Fibroblast of lung (primary cell): ENCODE data around the gene CIB4. TPM values are rescaled to one million over a fixed set of nuclear protein-coding genes. Genes with fewer than 3 reads are reported as not detected.

Source experiments
- DNase-seq, 2 donors: peaks; one replicate each; pipeline versions ENCODE4 v3.0.0 to v3.0.0-alpha.2; 2010; ENCODE audit warnings: low read depth in 2 of 2
- H2AFZ ChIP-seq: 2 replicates; pipeline ENCODE4 v1.5.1; 2012; ENCODE audit warnings: low read length, control low read depth, inconsistent platforms
- H3K27ac ChIP-seq: 2 replicates; pipeline ENCODE4 v1.5.1; 2011; ENCODE audit warnings: low read length, control low read depth; ENCODE audit not compliant: insufficient read depth
- H3K27me3 ChIP-seq: 2 replicates; pipeline ENCODE4 v1.5.1; 2011; ENCODE audit warnings: mild to moderate bottlenecking, low read length; ENCODE audit not compliant: control insufficient read depth, insufficient read depth
- H3K36me3 ChIP-seq: 2 replicates; pipeline ENCODE4 v1.5.1; 2011; ENCODE audit warnings: low read length; ENCODE audit not compliant: control insufficient read depth, insufficient read depth
- H3K4me1 ChIP-seq: 2 replicates; pipeline ENCODE4 v1.5.1; 2011; ENCODE audit warnings: low read length; ENCODE audit not compliant: control insufficient read depth, insufficient read depth; ENCODE audit errors: extremely low read depth
- H3K4me2 ChIP-seq: 2 replicates; pipeline ENCODE4 v1.5.1; 2011; ENCODE audit warnings: low read length, control low read depth; ENCODE audit not compliant: insufficient read depth; ENCODE audit errors: extremely low read depth
- H3K4me3 ChIP-seq, 4 experiments: fragments of 200-600 bp in 1 of 4; sonication (generic) in 1 of 4; replicated peaks in 1 of 4; 2 replicates each; pipeline ENCODE4 v1.5.1; 2011 to 2016; ENCODE audit warnings: low read length in 4 of 4, low read depth in 3 of 4, mild to moderate bottlenecking in 3 of 4, control low read depth in 2 of 4, inconsistent platforms in 1 of 4, mixed read lengths in 1 of 4; ENCODE audit not compliant: insufficient read depth in 1 of 4; ENCODE audit errors: control extremely low read depth in 1 of 4
- H3K79me2 ChIP-seq: 2 replicates; pipeline ENCODE4 v1.5.1; 2012; ENCODE audit warnings: mild to moderate bottlenecking, low read length, inconsistent platforms; ENCODE audit not compliant: control insufficient read depth, insufficient read depth
- H3K9ac ChIP-seq: 2 replicates; pipeline ENCODE4 v1.5.1; 2011; ENCODE audit warnings: mild to moderate bottlenecking, low read length, control low read depth; ENCODE audit not compliant: insufficient read depth
- H3K9me3 ChIP-seq: 2 replicates; pipeline ENCODE4 v1.5.1; 2012; ENCODE audit warnings: low read depth, low read length; ENCODE audit not compliant: control insufficient read depth, insufficient read depth
- H4K20me1 ChIP-seq: 2 replicates; pipeline ENCODE4 v1.5.1; 2011; ENCODE audit warnings: low read length; ENCODE audit not compliant: control insufficient read depth, insufficient read depth; ENCODE audit errors: extremely low read depth
- EZH2 ChIP-seq: IDR thresholded peaks from 2 replicates; pipeline ENCODE4 v1.5.1; 2012; ENCODE audit warnings: low read length, control low read depth, mild to moderate bottlenecking; ENCODE audit errors: missing control alignments
- polyA plus RNA-seq, 2 donors: library from polyadenylated mRNA; depleted of rRNA in 1 of 2; stranded (reverse) in 1 of 2; unstranded in 1 of 2; fragments of >200 nt; gene quantifications; 2 replicates each; pipeline ENCODE4 v1.2.1, GENCODE V29; 2011 to 2012; ENCODE audit warnings: missing spikeins in 1 of 2
- total RNA-seq: library from RNA; depleted of rRNA; stranded (reverse); fragments of >200 nt; gene quantifications from 2 replicates; pipeline ENCODE4 v1.2.1, GENCODE V29; 2014
- TF ChIP-seq, protein P1 (sequence below), 2 donors: IDR thresholded peaks in 1 of 2; conservative IDR thresholded peaks in 1 of 2; 1 replicate in 1 of 2; 2 replicates in 1 of 2; pipeline ENCODE4 v1.5.1; 2011 to 2012; ENCODE audit warnings: low read length in 2 of 2, control low read depth in 1 of 2, inconsistent platforms in 1 of 2, low read depth in 1 of 2, mild to moderate bottlenecking in 1 of 2

CIB4 gene
- total and polyA plus RNA-seq, 2 donors (not counting 1 experiment from before 2014, with no cell fraction given) = not detected

DNA sequence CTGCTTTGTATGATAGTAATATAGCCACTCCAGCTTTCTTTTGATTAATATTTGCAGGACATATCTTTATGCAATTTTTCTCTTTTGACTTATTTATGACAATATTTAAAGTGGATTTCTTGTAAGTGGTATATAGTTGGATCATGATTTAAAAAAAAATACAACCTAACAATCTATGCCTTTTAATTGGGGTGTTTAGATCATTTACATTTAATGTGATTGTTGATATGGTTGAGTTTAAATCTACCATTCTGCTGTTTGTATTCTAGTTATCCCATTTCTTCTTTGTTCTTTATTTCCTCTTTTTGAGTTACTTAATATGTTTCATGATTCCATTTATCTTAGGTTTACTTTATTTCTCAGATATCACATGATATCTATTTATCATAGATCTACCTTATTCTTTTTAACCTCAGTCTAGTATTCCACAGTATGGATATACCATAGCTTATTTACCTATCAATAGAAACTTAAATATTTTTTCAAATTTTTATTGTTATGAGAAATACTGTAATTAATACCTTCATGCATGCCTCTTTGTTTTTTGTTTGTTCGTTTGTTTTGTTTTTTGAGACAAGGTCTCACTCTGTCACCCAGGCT is 19.3 kb upstream of the CIB4 start:
- no peak overlapping the region for H3K9ac ChIP-seq
- H3K4me1 ChIP-seq = no peaks in the 10 kb centered on the region
- no peak overlapping the region for H3K4me2 ChIP-seq
- no peak overlapping the region for H3K4me3 ChIP-seq
- no peak overlapping the region for H2AFZ ChIP-seq
- no peaks in the 10 kb centered on the region for H4K20me1 ChIP-seq
- H3K79me2 ChIP-seq = no peaks in the 10 kb centered on the region
- H3K27me3 ChIP-seq = peaks cover 2% of the 10 kb centered on the region
- H3K27ac ChIP-seq = no peak overlapping the region
- no peak for DNase-seq
- H3K36me3 ChIP-seq = no peaks in the 10 kb centered on the region
- TF ChIP-seq, protein P1, sequence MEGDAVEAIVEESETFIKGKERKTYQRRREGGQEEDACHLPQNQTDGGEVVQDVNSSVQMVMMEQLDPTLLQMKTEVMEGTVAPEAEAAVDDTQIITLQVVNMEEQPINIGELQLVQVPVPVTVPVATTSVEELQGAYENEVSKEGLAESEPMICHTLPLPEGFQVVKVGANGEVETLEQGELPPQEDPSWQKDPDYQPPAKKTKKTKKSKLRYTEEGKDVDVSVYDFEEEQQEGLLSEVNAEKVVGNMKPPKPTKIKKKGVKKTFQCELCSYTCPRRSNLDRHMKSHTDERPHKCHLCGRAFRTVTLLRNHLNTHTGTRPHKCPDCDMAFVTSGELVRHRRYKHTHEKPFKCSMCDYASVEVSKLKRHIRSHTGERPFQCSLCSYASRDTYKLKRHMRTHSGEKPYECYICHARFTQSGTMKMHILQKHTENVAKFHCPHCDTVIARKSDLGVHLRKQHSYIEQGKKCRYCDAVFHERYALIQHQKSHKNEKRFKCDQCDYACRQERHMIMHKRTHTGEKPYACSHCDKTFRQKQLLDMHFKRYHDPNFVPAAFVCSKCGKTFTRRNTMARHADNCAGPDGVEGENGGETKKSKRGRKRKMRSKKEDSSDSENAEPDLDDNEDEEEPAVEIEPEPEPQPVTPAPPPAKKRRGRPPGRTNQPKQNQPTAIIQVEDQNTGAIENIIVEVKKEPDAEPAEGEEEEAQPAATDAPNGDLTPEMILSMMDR (conservative IDR thresholded peaks at IDR 0.05 in 1 of 2, IDR thresholded peaks at IDR 0.05 in 1 of 2; ENCODE audit: low read depth in 1 of 2, low read length in 2 of 2) = no peak
- TF ChIP-seq EZH2 = no peak
- H3K9me3 ChIP-seq = no peaks in the 10 kb centered on the region

DNA sequence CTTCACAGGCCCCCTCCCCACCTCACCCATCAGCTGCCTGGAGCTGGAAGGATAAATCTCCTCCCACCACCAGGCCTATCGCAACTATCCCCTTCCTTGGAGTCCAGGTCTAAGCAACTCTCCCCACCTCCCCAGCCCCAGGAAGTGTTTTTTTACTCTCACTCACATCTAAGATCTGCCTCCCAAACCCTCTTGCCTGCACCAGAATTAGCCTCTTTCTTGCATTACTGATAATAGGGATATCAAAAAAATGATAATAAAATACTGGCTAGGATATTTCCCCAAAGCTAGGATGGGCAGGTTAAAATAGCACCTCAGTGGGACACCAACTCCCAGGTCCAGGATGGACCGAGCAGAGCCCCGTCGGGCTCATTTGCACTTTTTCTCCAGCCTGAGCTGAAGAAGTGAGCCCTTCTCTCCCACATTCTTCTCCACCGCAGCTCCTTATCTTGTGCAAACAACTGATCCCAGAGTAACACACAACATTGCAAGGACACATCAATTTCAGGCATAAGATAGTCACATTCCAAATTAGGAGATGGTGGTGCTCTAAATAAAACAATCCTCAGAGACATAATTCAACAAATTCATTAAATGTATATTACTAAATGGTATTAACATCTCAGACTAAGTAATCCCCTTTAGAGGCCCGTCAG is 17.7 kb upstream of the CIB4 start:
- Histone ChIP-seq H3K27ac (no peak overlapping the region), H3K4me3 (no peak overlapping the region), H3K36me3 (no peaks in the 10 kb centered on the region), H3K4me1 (no peaks in the 10 kb centered on the region), H3K9me3 (no peaks in the 10 kb centered on the region), H3K27me3 (peaks cover 2% of the 10 kb centered on the region), H3K9ac (no peak overlapping the region), H3K79me2 (no peaks in the 10 kb centered on the region), H2AFZ (no peak overlapping the region), H3K4me2 (no peak overlapping the region), H4K20me1 (no peaks in the 10 kb centered on the region)
- TF ChIP-seq, protein P1 (conservative IDR thresholded peaks at IDR 0.05 in 1 of 2, IDR thresholded peaks at IDR 0.05 in 1 of 2; ENCODE audit: low read depth in 1 of 2, low read length in 2 of 2) = no peak
- DNase-seq = no peak

DNA sequence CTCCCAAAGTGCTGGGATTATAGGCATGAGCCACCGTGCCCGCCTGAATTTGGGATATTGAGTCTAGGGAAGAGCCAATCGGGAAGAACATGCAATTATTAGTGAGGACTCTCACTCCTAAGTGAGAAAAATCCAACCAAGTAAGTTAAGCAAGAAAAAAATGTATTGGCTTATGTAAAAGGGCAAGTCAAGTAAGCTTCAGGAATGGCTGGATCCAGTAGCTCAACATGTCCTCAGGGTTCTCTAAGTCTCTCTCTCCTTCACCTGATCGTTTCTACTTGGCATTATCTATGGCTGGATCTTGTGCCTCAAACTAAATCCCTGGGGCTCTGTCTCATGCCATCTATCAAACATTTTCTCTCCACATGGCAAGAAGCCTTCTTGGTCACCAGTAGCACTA is 16.1 kb upstream of the CIB4 start:
- Histone ChIP-seq H3K4me1 (no peaks in the 10 kb centered on the region), H3K4me3 (no peak overlapping the region), H3K27me3 (peaks cover 5% of the 10 kb centered on the region), H2AFZ (no peak overlapping the region), H4K20me1 (no peaks in the 10 kb centered on the region), H3K9ac (no peak overlapping the region), H3K79me2 (no peaks in the 10 kb centered on the region), H3K36me3 (no peaks in the 10 kb centered on the region), H3K9me3 (no peaks in the 10 kb centered on the region), H3K4me2 (no peak overlapping the region), H3K27ac (no peak overlapping the region)
- TF ChIP-seq, protein P1 (conservative IDR thresholded peaks at IDR 0.05 in 1 of 2, IDR thresholded peaks at IDR 0.05 in 1 of 2; ENCODE audit: low read depth in 1 of 2, low read length in 2 of 2) = no peak
- TF ChIP-seq EZH2 = no peak
- DNase-seq = no peak
